Mesenchymal stem cell (in vitro differentiated cells and primary cell): ENCODE measurements around the gene FARP2.
"Not testable (repeated sequence)": the region's sequence is repeated elsewhere in the genome, so short reads cannot be mapped to it uniquely, and the experiment has no call there.

Experiments
- DNase-seq: peaks from one replicate; pipeline ENCODE4 v3.0.0-alpha.2; 2013
- H2AFZ ChIP-seq: one replicate; pipeline ENCODE4 v1.6.1; 2013; ENCODE audit warnings: low read depth, mild to moderate bottlenecking, control low read depth, inconsistent platforms, low read length, moderate library complexity
- H2AK5ac ChIP-seq: 2 replicates; pipeline ENCODE4 v1.6.1; 2013; ENCODE audit warnings: low read length, moderate library complexity, mild to moderate bottlenecking, inconsistent platforms; ENCODE audit not compliant: severe bottlenecking
- H2BK120ac ChIP-seq: one replicate; pipeline ENCODE4 v1.6.1; 2013; ENCODE audit warnings: low read depth, mild to moderate bottlenecking, inconsistent platforms, low read length, moderate library complexity
- H2BK12ac ChIP-seq, 2 experiments: one replicate each; pipeline ENCODE4 v1.6.1; 2013; ENCODE audit warnings: inconsistent platforms in 2 of 2, low read length in 2 of 2, mild to moderate bottlenecking in 2 of 2, moderate library complexity in 2 of 2, control low read depth in 1 of 2
- H2BK15ac ChIP-seq: one replicate; pipeline ENCODE4 v1.6.1; 2013; ENCODE audit warnings: mild to moderate bottlenecking, low read depth, inconsistent platforms; ENCODE audit not compliant: poor library complexity, severe bottlenecking
- H2BK5ac ChIP-seq: 2 replicates; pipeline ENCODE4 v1.6.1; 2013; ENCODE audit warnings: low read depth, mild to moderate bottlenecking, low read length, control low read depth, inconsistent platforms; ENCODE audit not compliant: poor library complexity, severe bottlenecking
- H3K14ac ChIP-seq, 2 experiments: one replicate each; pipeline ENCODE4 v1.6.1; 2013; ENCODE audit warnings: inconsistent platforms in 2 of 2, low read length in 2 of 2, control low read depth in 1 of 2, mild to moderate bottlenecking in 1 of 2, moderate library complexity in 1 of 2
- H3K18ac ChIP-seq, 2 experiments: one replicate each; pipeline ENCODE4 v1.6.1; 2013; ENCODE audit warnings: inconsistent platforms in 2 of 2, low read length in 2 of 2, control low read depth in 1 of 2, low read depth in 1 of 2, mild to moderate bottlenecking in 1 of 2
- H3K23ac ChIP-seq, 2 experiments: one replicate each; pipeline ENCODE4 v1.6.1; 2013; ENCODE audit warnings: inconsistent platforms in 2 of 2, low read length in 2 of 2, mild to moderate bottlenecking in 2 of 2, moderate library complexity in 2 of 2, control low read depth in 1 of 2
- H3K27ac ChIP-seq: 2 replicates; pipeline ENCODE4 v1.5.1; 2013; ENCODE audit warnings: mild to moderate bottlenecking, moderate library complexity, low read length, control low read depth, inconsistent platforms; ENCODE audit not compliant: poor library complexity, severe bottlenecking
- H3K27me3 ChIP-seq, 2 experiments: 2 replicates each; pipeline versions ENCODE4 v1.6.1 to v1.7.0; 2013; ENCODE audit warnings: low read length in 2 of 2, mild to moderate bottlenecking in 2 of 2, moderate library complexity in 2 of 2, control low read depth in 1 of 2, inconsistent platforms in 1 of 2; ENCODE audit not compliant: control insufficient read depth in 1 of 2, insufficient read depth in 1 of 2
- H3K36me3 ChIP-seq, 2 experiments: 2 replicates each; pipeline versions ENCODE4 v1.6.1 to v1.7.0; 2013; ENCODE audit warnings: low read length in 2 of 2, control low read depth in 1 of 2, inconsistent platforms in 1 of 2, low read depth in 1 of 2, mild to moderate bottlenecking in 1 of 2; ENCODE audit not compliant: insufficient read depth in 2 of 2, control insufficient read depth in 1 of 2
- H3K4ac ChIP-seq, 2 experiments: one replicate each; pipeline ENCODE4 v1.6.1; 2013; ENCODE audit warnings: inconsistent platforms in 2 of 2, low read length in 2 of 2, mild to moderate bottlenecking in 2 of 2, moderate library complexity in 2 of 2, control low read depth in 1 of 2, low read depth in 1 of 2
- H3K4me1 ChIP-seq: 2 replicates; pipeline ENCODE4 v1.6.1; 2013; ENCODE audit warnings: low read depth, low read length, control low read depth; ENCODE audit not compliant: control insufficient read depth, insufficient read depth
- H3K4me2 ChIP-seq: 2 replicates; pipeline ENCODE4 v1.6.1; 2013; ENCODE audit warnings: low read length, mild to moderate bottlenecking, inconsistent platforms; ENCODE audit not compliant: poor library complexity, severe bottlenecking
- H3K4me3 ChIP-seq, 2 experiments: 2 replicates each; pipeline versions ENCODE4 v1.5.1 to v1.7.0; 2013; ENCODE audit warnings: low read length in 2 of 2, mild to moderate bottlenecking in 2 of 2, control low read depth in 1 of 2, low read depth in 1 of 2; ENCODE audit not compliant: insufficient read depth in 1 of 2
- H3K79me1 ChIP-seq: replicated peaks from 2 replicates; pipeline ENCODE4 v1.6.1; 2013; ENCODE audit warnings: mild to moderate bottlenecking, control low read depth, low read length, inconsistent platforms; ENCODE audit not compliant: poor library complexity, severe bottlenecking
- H3K9ac ChIP-seq: 2 replicates; pipeline ENCODE4 v1.7.0; 2013; ENCODE audit warnings: mild to moderate bottlenecking, low read length, moderate library complexity
- H3K9me3 ChIP-seq: 2 replicates; pipeline ENCODE4 v1.7.0; 2013; ENCODE audit warnings: mild to moderate bottlenecking, low read length; ENCODE audit not compliant: control insufficient read depth
- H4K8ac ChIP-seq: one replicate; pipeline ENCODE4 v1.6.1; 2013; ENCODE audit warnings: inconsistent platforms, mild to moderate bottlenecking, low read length, moderate library complexity
- H4K91ac ChIP-seq: one replicate; pipeline ENCODE4 v1.6.1; 2013; ENCODE audit warnings: mild to moderate bottlenecking, low read length, inconsistent platforms
- WGBS: methylation state at CpG from one replicate; pipeline ENCODE4 v1.1.7; 2013; ENCODE audit warnings: mixed read lengths; 5-methylcytosine and 5-hydroxymethylcytosine counted together

FARP2 gene

GRCh38 chr2:241415196-241415595, 59.1 kb downstream of the FARP2 start:
- Histone ChIP-seq H3K14ac (no peak overlapping the region), H2AK5ac (no peak overlapping the region), H3K18ac (no peak overlapping the region), H3K27ac (no peak overlapping the region), H3K4me3 (no peak overlapping the region), H3K4ac (no peak overlapping the region), H2AFZ (no peak overlapping the region), H3K4me1 (peaks cover 15% of the 10 kb centered on the region), H4K8ac (no peak overlapping the region), H3K27me3 (no peaks in the 10 kb centered on the region), H2BK12ac (no peak overlapping the region), H2BK5ac (no peak overlapping the region), H3K9me3 (no peaks in the 10 kb centered on the region), H3K9ac (no peak overlapping the region), H3K36me3 (peaks cover 43 to 95% of the 10 kb centered on the region in 2 experiments), H3K79me1 (peaks cover 20% of the 10 kb centered on the region), H2BK15ac (no peak overlapping the region), H3K23ac (no peak overlapping the region), H2BK120ac (no peak overlapping the region), H3K4me2 (no peak overlapping the region), H4K91ac (no peak overlapping the region)
- no peak for DNase-seq
- 88% methylated on average over 3 of the region's 3 CpGs for WGBS

- Histone ChIP-seq H2BK15ac (no peak overlapping the region), H2AK5ac (no peak overlapping the region), H2BK12ac (no peak overlapping the region), H4K8ac (no peak overlapping the region), H3K9ac (no peak overlapping the region), H3K4ac (no peak overlapping the region), H3K4me1 (peaks cover 12% of the 10 kb centered on the region), H3K27ac (no peak overlapping the region), H3K4me3 (no peak overlapping the region), H3K18ac (no peak overlapping the region), H3K79me1 (peaks cover 23% of the 10 kb centered on the region), H3K4me2 (no peak overlapping the region), H3K36me3 (peaks cover 62 to 95% of the 10 kb centered on the region in 2 experiments), H3K23ac (no peak overlapping the region), H3K9me3 (peaks cover 3% of the 10 kb centered on the region), H2BK5ac (no peak overlapping the region), H2AFZ (no peak overlapping the region), H2BK120ac (no peak overlapping the region), H3K27me3 (no peaks in the 10 kb centered on the region), H4K91ac (no peak overlapping the region), H3K14ac (no peak overlapping the region)
- no peak for DNase-seq
- 97% methylated on average over 5 of the region's 6 CpGs for WGBS
Measured at GRCh38 chr2:241417626-241418025, 61.5 kb downstream of the FARP2 start.

- Histone ChIP-seq H3K9me3 (peaks cover 20% of the 10 kb centered on the region), H4K8ac (no peak overlapping the region), H2AK5ac (no peak overlapping the region), H3K27me3 (no peaks in the 10 kb centered on the region), H3K4me3 (no peak overlapping the region), H4K91ac (no peak overlapping the region), H2AFZ (no peak overlapping the region), H3K27ac (no peak overlapping the region), H3K79me1 (peaks cover 6% of the 10 kb centered on the region), H2BK12ac (no peak overlapping the region), H3K36me3 (peaks cover 31 to 74% of the 10 kb centered on the region in 2 experiments), H2BK15ac (no peak overlapping the region), H2BK5ac (no peak overlapping the region), H3K14ac (no peak overlapping the region), H3K4me1 (peaks cover 3% of the 10 kb centered on the region), H3K4ac (no peak overlapping the region), H3K18ac (no peak overlapping the region), H3K23ac (no peak overlapping the region), H2BK120ac (no peak overlapping the region), H3K4me2 (no peak overlapping the region), H3K9ac (no peak overlapping the region)
- DNase-seq, result no peak
- WGBS, result 100% methylated on average over 3 of the region's 3 CpGs
Measured at GRCh38 chr2:241421330-241421729, 65.2 kb downstream of the FARP2 start.

GRCh38 chr2:241421942-241422341, 65.9 kb downstream of the FARP2 start:
- H3K14ac ChIP-seq, H3K79me1 ChIP-seq, H3K9ac ChIP-seq, H4K8ac ChIP-seq, H3K23ac ChIP-seq, H2AFZ ChIP-seq, H2BK15ac ChIP-seq, H3K18ac ChIP-seq, H3K4me2 ChIP-seq, H2BK12ac ChIP-seq, H2AK5ac ChIP-seq, DNase-seq, H2BK120ac ChIP-seq, H3K4me3 ChIP-seq, H3K27ac ChIP-seq, H3K4me1 ChIP-seq, H3K4ac ChIP-seq, H4K91ac ChIP-seq, H2BK5ac ChIP-seq, H3K27me3 ChIP-seq: not testable (repeated sequence)
- Histone ChIP-seq H3K9me3 (peaks cover 20% of the 10 kb centered on the region), H3K36me3 (peaks cover 28 to 74% of the 10 kb centered on the region in 2 experiments)
- 100% methylated on average over 5 of the region's 5 CpGs for WGBS
